H1 (cell line): Measurements from ENCODE around the gene OR6M1. TPM values are rescaled to one million over a fixed set of nuclear protein-coding genes. Genes with fewer than 3 reads are reported as not detected.

Experiments
- CTCF ChIA-PET: fragments of 300-600 bp; sonication (Branson Sonifier 250); formaldehyde crosslinking; loops from one replicate; lab custom pipeline; 2021; ENCODE audit not compliant: partially characterized antibody; lab: Charles Lee
- POLR2A ChIA-PET: fragments of 300-600 bp; sonication (Branson Sonifier 250); formaldehyde crosslinking; loops from one replicate; lab custom pipeline; 2021; ENCODE audit warnings: inconsistent platforms; ENCODE audit not compliant: partially characterized antibody; lab: Charles Lee
- DNase-seq, 2 experiments: peaks; one replicate each; pipeline versions ENCODE4 v3.0.0 to v3.0.0-alpha.2; 2010 to 2022; ENCODE audit warnings: low spot score in 2 of 2, low read depth in 1 of 2, mixed read lengths in 1 of 2
- FAIRE-seq: peaks from 2 replicates; lab custom pipeline; 2011; peaks lifted over from hg19 to GRCh38; lab: Jason Lieb, UNC
- H2AFZ ChIP-seq: 2 replicates; pipeline ENCODE4 v1.8.1; 2012; ENCODE audit warnings: low read length, inconsistent platforms
- H2AK5ac ChIP-seq: 2 replicates; pipeline ENCODE4 v1.6.1; 2013; ENCODE audit warnings: low read depth, low read length
- H2BK120ac ChIP-seq: replicated peaks from 2 replicates; pipeline ENCODE3; 2013; ENCODE audit warnings: low read depth, low read length, inconsistent platforms
- H2BK12ac ChIP-seq: 2 replicates; pipeline ENCODE4 v1.6.1; 2013; ENCODE audit warnings: low read depth, low read length
- H2BK15ac ChIP-seq: 2 replicates; pipeline ENCODE4 v1.6.1; 2013; ENCODE audit warnings: low read length
- H2BK20ac ChIP-seq: 2 replicates; pipeline ENCODE4 v1.6.1; 2013; ENCODE audit warnings: low read length
- H2BK5ac ChIP-seq: 2 replicates; pipeline ENCODE4 v1.6.1; 2013; ENCODE audit warnings: low read depth, low read length
- H3K14ac ChIP-seq: 2 replicates; pipeline ENCODE4 v1.6.1; 2013; ENCODE audit warnings: inconsistent platforms; ENCODE audit not compliant: insufficient read length
- H3K18ac ChIP-seq: 2 replicates; pipeline ENCODE4 v1.6.1; 2013; ENCODE audit warnings: low read length; ENCODE audit errors: extremely low read depth
- H3K23ac ChIP-seq: 2 replicates; pipeline ENCODE4 v1.6.1; 2013; ENCODE audit warnings: inconsistent platforms; ENCODE audit not compliant: insufficient read length
- H3K23me2 ChIP-seq: 2 replicates; pipeline ENCODE4 v1.6.1; 2013; ENCODE audit warnings: low read depth, low read length
- H3K27ac ChIP-seq: 2 replicates; pipeline ENCODE4 v1.6.1; 2011; ENCODE audit warnings: low read depth, low read length, inconsistent platforms
- H3K27me3 ChIP-seq, 4 experiments: replicated peaks in 1 of 4; 1 replicate in 1 of 4; 2 replicates in 3 of 4; pipeline versions ENCODE4 v1.6.1 to v1.8.1; 2011 to 2013; ENCODE audit warnings: low read length in 3 of 4, mild to moderate bottlenecking in 3 of 4, inconsistent platforms in 2 of 4, mixed read lengths in 2 of 4, moderate library complexity in 1 of 4; ENCODE audit not compliant: control insufficient read depth in 3 of 4, insufficient read depth in 3 of 4; ENCODE audit errors: extremely low read depth in 1 of 4
- H3K36me3 ChIP-seq, 4 experiments: 2 replicates each; pipeline versions ENCODE4 v1.6.1 to v1.8.1; 2011 to 2013; ENCODE audit warnings: mild to moderate bottlenecking in 4 of 4, low read length in 3 of 4, moderate library complexity in 2 of 4, control low read depth in 1 of 4, inconsistent platforms in 1 of 4; ENCODE audit not compliant: insufficient read depth in 4 of 4, control insufficient read depth in 2 of 4
- H3K4ac ChIP-seq: replicated peaks from 2 replicates; pipeline ENCODE3; 2013; ENCODE audit warnings: low read length, low read depth, mixed read lengths, inconsistent platforms; ENCODE audit not compliant: insufficient read length
- H3K4me1 ChIP-seq, 4 experiments: replicated peaks in 1 of 4; 1 replicate in 1 of 4; 2 replicates in 3 of 4; pipeline versions ENCODE4 v1.6.1 to v1.8.1; 2011 to 2013; ENCODE audit warnings: low read length in 3 of 4, inconsistent platforms in 2 of 4, mixed read lengths in 1 of 4; ENCODE audit not compliant: insufficient read depth in 4 of 4, control insufficient read depth in 3 of 4
- H3K4me2 ChIP-seq, 2 experiments: 2 replicates each; pipeline versions ENCODE4 v1.6.1 to v1.8.1; 2011 to 2013; ENCODE audit warnings: low read depth in 2 of 2, low read length in 2 of 2, control low read depth in 1 of 2, inconsistent platforms in 1 of 2, mild to moderate bottlenecking in 1 of 2; ENCODE audit not compliant: insufficient read depth in 1 of 2
- H3K4me3 ChIP-seq, 4 experiments: fragments of 200-600, 300-600 bp in 1 of 4; sonication (generic), shearing (Covaris generic), sonication (Bioruptor Twin) in 1 of 4; 2 replicates each; pipeline versions ENCODE4 v1.5.1 to v1.8.1; 2011 to 2016; ENCODE audit warnings: low read length in 4 of 4, low read depth in 3 of 4, control low read depth in 2 of 4, inconsistent platforms in 2 of 4, mild to moderate bottlenecking in 2 of 4, mixed read lengths in 1 of 4, moderate library complexity in 1 of 4; ENCODE audit not compliant: insufficient read depth in 2 of 4; ENCODE audit errors: extremely low read depth in 1 of 4
- H3K56ac ChIP-seq: replicated peaks from 2 replicates; pipeline ENCODE3; 2013; ENCODE audit warnings: low read depth, mild to moderate bottlenecking, mixed read lengths, low read length, inconsistent platforms; ENCODE audit not compliant: insufficient read length
- H3K79me1 ChIP-seq: 2 replicates; pipeline ENCODE4 v1.6.1; 2013; ENCODE audit warnings: low read depth, low read length, control low read depth
- H3K79me2 ChIP-seq, 2 experiments: 2 replicates each; pipeline versions ENCODE4 v1.6.1 to v1.8.1; 2012 to 2013; ENCODE audit warnings: low read length in 2 of 2, mild to moderate bottlenecking in 2 of 2, inconsistent platforms in 1 of 2; ENCODE audit not compliant: insufficient read depth in 2 of 2, control insufficient read depth in 1 of 2
- H3K9ac ChIP-seq, 4 experiments: replicated peaks in 1 of 4; 1 replicate in 1 of 4; 2 replicates in 3 of 4; pipeline versions ENCODE4 v1.6.1 to v1.8.1; 2011 to 2013; ENCODE audit warnings: low read depth in 3 of 4, low read length in 3 of 4, control low read depth in 2 of 4, mild to moderate bottlenecking in 2 of 4, moderate library complexity in 2 of 4, inconsistent platforms in 1 of 4; ENCODE audit errors: extremely low read depth in 1 of 4
- H3K9me3 ChIP-seq, 2 experiments: 2 replicates each; pipeline versions ENCODE4 v1.6.1 to v1.8.1; 2012 to 2013; ENCODE audit warnings: mild to moderate bottlenecking in 2 of 2, moderate library complexity in 2 of 2, control low read depth in 1 of 2, inconsistent platforms in 1 of 2, low read depth in 1 of 2, low read length in 1 of 2, mixed read lengths in 1 of 2; ENCODE audit not compliant: insufficient read depth in 2 of 2
- H4K20me1 ChIP-seq, 2 experiments: replicated peaks in 1 of 2; 2 replicates each; pipeline versions ENCODE3 to v1.8.1; 2011 to 2013; ENCODE audit warnings: inconsistent platforms in 2 of 2, low read length in 2 of 2, mild to moderate bottlenecking in 1 of 2; ENCODE audit not compliant: insufficient read depth in 2 of 2, control insufficient read depth in 1 of 2
- H4K5ac ChIP-seq: 2 replicates; pipeline ENCODE4 v1.6.1; 2013; ENCODE audit warnings: low read length, low read depth, mixed read lengths, inconsistent platforms; ENCODE audit not compliant: insufficient read length
- H4K8ac ChIP-seq: 2 replicates; pipeline ENCODE4 v1.8.0; 2013; ENCODE audit warnings: mild to moderate bottlenecking, moderate library complexity, low read length, inconsistent platforms; ENCODE audit not compliant: insufficient read depth; ENCODE audit errors: extremely low read depth
- H4K91ac ChIP-seq: replicated peaks from 2 replicates; pipeline ENCODE3; 2013; ENCODE audit warnings: low read length, mixed read lengths, inconsistent platforms; ENCODE audit not compliant: insufficient read length
- CHD1 ChIP-seq: IDR thresholded peaks from 2 replicates; pipeline ENCODE4 v1.6.1; 2012; ENCODE audit warnings: low read depth, low read length, improper control_type of control experiment
- PHF8 ChIP-seq: fragments of 200-600 bp; sonication (generic); conservative IDR thresholded peaks from 2 replicates; pipeline ENCODE4 v1.7.1; 2012; ENCODE audit warnings: low read depth, mild to moderate bottlenecking, inconsistent platforms, low read length, moderate library complexity
- SP2 ChIP-seq: IDR thresholded peaks from 2 replicates; pipeline ENCODE4 v1.6.1; 2012; ENCODE audit warnings: mild to moderate bottlenecking, low read length, inconsistent platforms
- WGBS, 2 experiments: shearing (Covaris generic) in 1 of 2; methylation state at CpG; one replicate each; pipeline versions ENCODE4 v1.1.6 to v1.1.7; 2013 to 2015; ENCODE audit warnings: low lambda C conversion rate in 2 of 2, mixed read lengths in 2 of 2, inconsistent platforms in 1 of 2, low coverage in 1 of 2, missing lambda C conversion rate in 1 of 2; ENCODE audit not compliant: insufficient replicate concordance in 2 of 2, insufficient coverage in 1 of 2, insufficient read length in 1 of 2; ENCODE audit errors: extremely low coverage in 1 of 2, missing lambda C conversion rate in 1 of 2; 5-methylcytosine and 5-hydroxymethylcytosine counted together
- polyA plus RNA-seq, 7 experiments: library from polyadenylated mRNA; depleted of rRNA in 3 of 7; stranded (reverse) in 5 of 7; unstranded in 2 of 7; fragments of >200 nt in 5 of 7; fragments of 200-250 nt in 2 of 7; gene quantifications; 1 replicate in 5 of 7; 2 replicates in 1 of 7; 4 replicates in 1 of 7; pipeline versions ENCODE4 v1.2.1 to v1.2.3, GENCODE V29; 2011 to 2013; ENCODE audit warnings: missing spikeins in 2 of 7, mixed read lengths in 2 of 7
- total RNA-seq: library from RNA; stranded (reverse); fragmentation: NEBNext Ultra II Directional; extraction: Animal tissue kit (Norgen Biotek cat#: 25700); gene quantifications from 2 replicates; pipeline ENCODE4 v1.2.1, GENCODE V29; 2021

Gene OR6M1
- total and polyA plus RNA-seq, 2 of the 8 experiments (the other 6 are each of a cell fraction or from before 2014, with no cell fraction given) = not detected

GRCh38 chr11:123829745-123830144 is 23.6 kb upstream of the OR6M1 start:
- H3K9me3 ChIP-seq = peaks cover 0 to 5% of the 10 kb centered on the region in 2 experiments; a peak in 1 of 4 replicates
- H3K14ac ChIP-seq = no peak overlapping the region
- no peak overlapping the region for H3K56ac ChIP-seq
- no peak overlapping the region for H3K4ac ChIP-seq
- H4K8ac ChIP-seq = no peak overlapping the region
- no peak overlapping the region for H3K9ac ChIP-seq
- H2BK5ac ChIP-seq = no peak overlapping the region
- H3K23ac ChIP-seq = no peak overlapping the region
- H2BK120ac ChIP-seq = no peak overlapping the region
- H3K27me3 ChIP-seq = no peaks in the 10 kb centered on the region
- H3K18ac ChIP-seq = no peak overlapping the region
- H2AFZ ChIP-seq = no peak overlapping the region
- H3K79me2 ChIP-seq = no peaks in the 10 kb centered on the region
- no peak overlapping the region for H3K27ac ChIP-seq
- H2BK12ac ChIP-seq = no peak overlapping the region
- no peak overlapping the region for H3K4me3 ChIP-seq
- H4K5ac ChIP-seq = no peak overlapping the region
- no peak overlapping the region for H2BK20ac ChIP-seq
- H4K91ac ChIP-seq = no peak overlapping the region
- no peaks in the 10 kb centered on the region for H4K20me1 ChIP-seq
- FAIRE-seq (no peak), DNase-seq (no peak)
- H3K4me1 ChIP-seq = no peaks in the 10 kb centered on the region
- CTCF ChIA-PET = no interaction called here
- TF ChIP-seq CHD1 (no peak), PHF8 (no peak), SP2 (no peak)
- TF ChIP-seq, all 59 proteins: peak for 0
- POLR2A ChIA-PET = no interaction called here
- Histone ChIP-seq H2BK15ac (no peak overlapping the region), H3K23me2 (no peaks in the 10 kb centered on the region), H3K4me2 (no peak overlapping the region), H2AK5ac (no peak overlapping the region), H3K79me1 (no peaks in the 10 kb centered on the region), H3K36me3 (no peaks in the 10 kb centered on the region)
- WGBS, 2 experiments = 92% methylated on average over 7 of the region's 7 CpGs; no CpG with 5 or more reads in 1 of the 2 experiments
